GM23248 (cell line): Measurements from ENCODE around the gene PHLDA3. TPM values are rescaled to one million over a fixed set of nuclear protein-coding genes. Genes with fewer than 3 reads are reported as not detected.
"Not testable (repeated sequence)": the region's sequence is repeated elsewhere in the genome, so short reads cannot be mapped to it uniquely, and the experiment has no call there.

Experiments used
- DNase-seq: peaks from one replicate; pipeline ENCODE4 v3.0.0-alpha.2; 2015
- H2AFZ ChIP-seq: fragments of 200-600 bp; sonication (generic); 2 replicates; pipeline ENCODE4 v1.6.1; 2016; ENCODE audit warnings: antibody characterized with exemption
- H3F3A ChIP-seq: fragments of 200-600 bp; sonication (generic); 2 replicates; pipeline ENCODE4 v1.6.1; 2016; ENCODE audit warnings: mild to moderate bottlenecking, antibody characterized with exemption, mixed run types; ENCODE audit not compliant: insufficient read depth
- H3K27ac ChIP-seq: fragments of 200-600 bp; sonication (generic); 2 replicates; pipeline ENCODE4 v1.5.1; 2016; ENCODE audit warnings: mild to moderate bottlenecking
- H3K27me3 ChIP-seq: fragments of 200-600 bp; sonication (generic); replicated peaks from 2 replicates; pipeline ENCODE4 v1.6.1; 2016; ENCODE audit warnings: mild to moderate bottlenecking; ENCODE audit not compliant: insufficient read depth
- H3K36me3 ChIP-seq: fragments of 200-600 bp; sonication (generic); 2 replicates; pipeline ENCODE4 v1.6.1; 2016; ENCODE audit warnings: low read depth, mild to moderate bottlenecking
- H3K4me1 ChIP-seq: fragments of 200-600 bp; sonication (generic); 2 replicates; pipeline ENCODE4 v1.6.1; 2016; ENCODE audit warnings: mild to moderate bottlenecking; ENCODE audit not compliant: insufficient read depth
- H3K4me2 ChIP-seq: fragments of 200-600 bp; sonication (generic); one replicate; pipeline ENCODE4 v1.6.1; 2016; ENCODE audit warnings: mild to moderate bottlenecking; ENCODE audit not compliant: unreplicated experiment
- H3K4me3 ChIP-seq: fragments of 200-600 bp; sonication (generic); 2 replicates; pipeline ENCODE4 v1.5.1; 2016; ENCODE audit warnings: mild to moderate bottlenecking
- H3K79me2 ChIP-seq: fragments of 200-600 bp; sonication (generic); 2 replicates; pipeline ENCODE4 v1.6.1; 2016; ENCODE audit warnings: mild to moderate bottlenecking; ENCODE audit not compliant: insufficient read depth
- H3K9ac ChIP-seq: fragments of 200-600 bp; sonication (generic); 2 replicates; pipeline ENCODE4 v1.6.1; 2016; ENCODE audit warnings: mild to moderate bottlenecking
- H3K9me2 ChIP-seq: fragments of 200-600 bp; sonication (generic); 2 replicates; pipeline ENCODE4 v1.6.1; 2016; ENCODE audit warnings: mixed run types, mild to moderate bottlenecking, moderate library complexity; ENCODE audit not compliant: insufficient read depth
- H3K9me3 ChIP-seq: fragments of 200-600 bp; sonication (generic); one replicate; pipeline ENCODE4 v1.6.1; 2017; ENCODE audit warnings: low read depth
- H4K20me1 ChIP-seq: fragments of 200-600 bp; sonication (generic); 2 replicates; pipeline ENCODE4 v1.6.0; 2016; ENCODE audit not compliant: insufficient read depth
- EZH2 ChIP-seq: fragments of 200-600 bp; sonication (generic); IDR thresholded peaks from 2 replicates; pipeline ENCODE4 v1.6.1; 2018; ENCODE audit warnings: antibody characterized with exemption, mild to moderate bottlenecking; ENCODE audit not compliant: insufficient read depth, poor library complexity, severe bottlenecking
- EZH2phosphoT487 ChIP-seq: fragments of 200-600 bp; sonication (generic); IDR thresholded peaks from 2 replicates; pipeline ENCODE4 v1.6.1; 2018; ENCODE audit warnings: antibody characterized with exemption, moderate library complexity, mild to moderate bottlenecking, low read depth; ENCODE audit not compliant: insufficient read depth
- WGBS, 2 experiments: methylation state at CpG; one replicate each; pipeline ENCODE4 v1.1.6; 2015 to 2017; ENCODE audit warnings: low lambda C conversion rate in 2 of 2, low coverage in 1 of 2; ENCODE audit errors: missing lambda C conversion rate in 2 of 2; 5-methylcytosine and 5-hydroxymethylcytosine counted together
- in situ Hi-C: fragments of 300-500 bp; cut with MboI; formaldehyde crosslinking; loops from 2 replicates; pipeline ENCODE4 v1.15.0; 2020
- polyA plus RNA-seq: library from polyadenylated mRNA; unstranded; fragments of >200 nt; fragmentation: Nextera tagmentation; extraction: Ambion mirVana; gene quantifications from 2 replicates; pipeline ENCODE4 v1.2.1, GENCODE V29; 2016
- total RNA-seq: library from RNA; depleted of rRNA; stranded (reverse); fragments of >200 nt; shearing (Covaris generic); gene quantifications from 2 replicates; pipeline ENCODE4 v1.2.3, GENCODE V29; 2014

Gene PHLDA3
- total and polyA plus RNA-seq, 2 experiments from 2014 or later, result 112 to 162 TPM

DNA sequence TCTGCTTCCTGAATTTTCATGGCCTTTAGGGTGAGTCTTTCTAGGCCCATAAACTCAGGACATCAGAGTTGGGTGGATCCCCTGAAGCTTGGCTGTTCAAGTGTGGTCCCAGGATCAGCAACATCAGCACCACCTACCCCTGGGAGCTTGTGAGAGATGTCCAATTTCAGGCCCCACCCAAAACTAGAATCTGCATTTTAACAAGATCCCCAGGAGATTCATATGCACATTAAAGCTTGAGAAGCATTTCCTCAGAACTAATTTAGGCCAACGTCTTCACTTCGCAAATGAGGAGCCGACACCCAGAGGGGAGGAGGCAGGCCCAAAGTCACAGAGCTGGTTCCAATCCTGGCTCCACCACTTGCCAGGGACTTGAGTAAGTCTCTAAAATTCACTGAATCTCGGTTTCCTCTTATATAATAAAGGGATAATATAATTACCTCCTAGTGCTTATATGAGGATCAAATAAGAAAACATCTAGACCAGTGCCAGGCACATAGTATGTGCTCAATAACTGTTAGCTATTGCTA, 10.3 kb upstream of the PHLDA3 start:
- H3K9ac ChIP-seq, result no peak overlapping the region
- no peaks in the 10 kb centered on the region for H3K27me3 ChIP-seq
- H3K4me3 ChIP-seq, result no peak overlapping the region
- no peak overlapping the region for H2AFZ ChIP-seq
- H3K9me3 ChIP-seq, result no peaks in the 10 kb centered on the region
- peaks cover 2% of the 10 kb centered on the region; the same call in 1 of the 2 replicates for H3K36me3 ChIP-seq
- no peak overlapping the region for H3K27ac ChIP-seq
- peaks cover 22% of the 10 kb centered on the region for H3F3A ChIP-seq
- TF ChIP-seq EZH2phosphoT487, result no peak
- no peak for TF ChIP-seq EZH2
- WGBS, 2 experiments, result 63 to 64% methylated on average over 4 of the region's 4 CpGs
- DNase-seq, result no peak
- in situ Hi-C loops, result no loop called here
- no peaks in the 10 kb centered on the region for H3K79me2 ChIP-seq
- no peak overlapping the region for H3K4me2 ChIP-seq
- H3K9me2 ChIP-seq, result no peaks in the 10 kb centered on the region
- peaks cover 52% of the 10 kb centered on the region for H3K4me1 ChIP-seq
- H4K20me1 ChIP-seq, result no peaks in the 10 kb centered on the region

DNA sequence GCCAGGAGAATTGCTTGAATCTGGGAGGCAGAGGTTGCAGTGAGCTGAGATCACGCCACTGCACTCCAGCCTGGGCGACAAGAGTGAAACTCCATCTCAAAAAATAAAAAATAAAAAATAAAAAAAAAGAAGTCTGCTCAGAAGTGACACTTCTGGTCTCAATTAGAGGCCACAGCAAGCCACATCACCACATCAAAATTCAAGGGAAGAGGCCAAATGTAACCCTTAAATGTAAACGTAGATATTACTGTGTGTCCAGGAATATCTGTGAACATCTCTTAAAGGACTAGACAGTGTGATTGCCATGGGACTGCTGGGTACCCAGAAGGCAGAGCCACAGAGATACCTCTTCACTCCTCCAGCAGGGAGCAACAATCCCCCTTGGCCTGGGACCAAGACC, 9.7 kb upstream of the PHLDA3 start:
- 35 to 40% methylated on average over 3 of the region's 3 CpGs for WGBS, 2 experiments

DNA sequence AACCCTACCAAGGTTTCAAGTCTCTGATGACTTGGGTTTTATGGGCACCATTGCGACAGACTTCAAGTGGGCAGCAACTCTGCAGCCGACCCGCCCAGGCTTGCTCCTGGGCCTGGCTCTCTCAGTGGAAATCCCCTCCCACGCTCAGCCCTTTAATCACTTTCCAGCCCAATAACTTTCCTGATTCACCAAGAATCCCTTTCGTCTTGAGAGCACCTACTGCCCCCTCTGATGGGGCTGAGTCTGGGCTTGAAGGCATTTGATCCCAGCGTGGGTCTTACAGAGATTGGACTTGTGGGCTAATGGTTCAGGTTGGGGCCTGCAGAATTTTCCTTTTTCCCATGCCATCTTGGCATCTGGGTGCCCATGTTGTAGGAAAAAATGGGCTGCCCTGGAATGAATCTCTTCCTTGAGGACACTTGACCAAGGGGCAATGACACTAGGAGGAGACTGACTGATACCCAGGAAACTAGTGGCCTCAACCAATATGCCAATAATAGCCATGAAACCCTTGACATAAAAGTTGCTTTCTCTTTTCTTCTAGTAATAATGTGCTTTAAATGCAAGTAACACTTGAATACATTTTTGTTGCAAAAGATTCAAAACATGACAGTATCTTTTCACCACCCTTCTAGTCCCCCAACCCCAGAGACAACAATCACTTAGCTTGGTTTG, 7.8 kb upstream of the PHLDA3 start:
- WGBS, 2 experiments, result 59 to 62% methylated on average over 6 of the region's 6 CpGs
- H3K4me2 ChIP-seq, result no peak overlapping the region
- peaks cover 57% of the 10 kb centered on the region for H3K4me1 ChIP-seq
- H2AFZ ChIP-seq, result no peak overlapping the region
- DNase-seq, result peak; percentile 82
- no peaks in the 10 kb centered on the region for H3K79me2 ChIP-seq
- H3K9ac ChIP-seq, result no peak overlapping the region
- no peak overlapping the region for H3K27ac ChIP-seq
- H3F3A ChIP-seq, result peaks cover 25% of the 10 kb centered on the region
- no peaks in the 10 kb centered on the region for H4K20me1 ChIP-seq
- in situ Hi-C loops, result no loop called here
- no peaks in the 10 kb centered on the region for H3K9me2 ChIP-seq
- H3K27me3 ChIP-seq, result no peaks in the 10 kb centered on the region
- no peaks in the 10 kb centered on the region for H3K9me3 ChIP-seq
- TF ChIP-seq EZH2 (no peak), EZH2phosphoT487 (no peak)
- H3K36me3 ChIP-seq, result no peaks in the 10 kb centered on the region
- H3K4me3 ChIP-seq, result no peak overlapping the region

More for the DNA sequence above, 9.7 kb upstream of the PHLDA3 start:
- H3K79me2 ChIP-seq, H2AFZ ChIP-seq, in situ Hi-C loops, H3K4me2 ChIP-seq, H4K20me1 ChIP-seq, H3K27ac ChIP-seq, H3K9ac ChIP-seq, H3K4me3 ChIP-seq, H3K36me3 ChIP-seq, H3K27me3 ChIP-seq, H3K9me2 ChIP-seq, H3K9me3 ChIP-seq: not testable (repeated sequence)
- Histone ChIP-seq H3K4me1 (peaks cover 52% of the 10 kb centered on the region), H3F3A (peaks cover 22% of the 10 kb centered on the region)
- DNase-seq, result peak; percentile 43

DNA sequence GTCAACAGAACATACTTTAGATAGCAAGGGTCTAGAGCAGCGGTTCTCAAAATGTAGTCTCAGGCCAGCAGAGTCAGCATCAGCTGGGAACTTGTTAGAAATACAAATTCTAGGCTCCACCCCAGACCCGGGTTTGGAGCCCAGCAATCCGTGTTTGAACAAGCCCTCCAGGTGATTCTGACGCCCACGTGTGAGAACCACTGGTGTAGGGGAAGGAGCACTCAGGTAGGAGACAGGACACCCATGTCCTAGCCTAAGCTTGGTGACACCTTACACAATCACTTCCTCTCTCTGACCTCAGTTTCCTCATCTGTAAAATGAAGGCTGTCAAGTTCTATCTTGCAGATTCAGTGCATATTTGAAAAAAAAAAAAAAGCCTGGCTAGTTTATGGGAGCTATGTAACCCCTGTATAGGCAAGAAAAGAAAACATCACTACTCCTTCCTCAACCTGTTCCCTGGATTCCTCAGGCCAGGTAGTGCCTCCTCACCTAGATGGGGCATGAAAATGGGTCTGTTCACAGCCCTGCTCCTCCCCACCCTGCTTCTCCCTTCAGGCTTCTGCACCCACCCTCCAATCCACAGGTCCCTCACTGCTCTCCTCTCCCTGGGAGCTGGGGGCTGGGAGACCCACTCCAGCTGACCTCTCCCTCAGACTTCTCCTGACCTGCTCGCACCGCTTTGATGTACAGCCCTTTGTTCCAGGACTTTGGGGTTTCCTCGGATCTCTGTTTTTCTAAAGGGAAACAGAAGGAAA, 7.1 kb upstream of the PHLDA3 start:
- Histone ChIP-seq H3K27ac (no peak overlapping the region), H3K4me1 (peaks cover 51% of the 10 kb centered on the region), H3K9ac (no peak overlapping the region), H3K9me3 (no peaks in the 10 kb centered on the region), H4K20me1 (no peaks in the 10 kb centered on the region), H3K4me2 (no peak overlapping the region), H2AFZ (no peak overlapping the region), H3K27me3 (no peaks in the 10 kb centered on the region), H3K36me3 (no peaks in the 10 kb centered on the region), H3K9me2 (no peaks in the 10 kb centered on the region), H3F3A (peaks cover 25% of the 10 kb centered on the region), H3K4me3 (no peak overlapping the region), H3K79me2 (no peaks in the 10 kb centered on the region)
- TF ChIP-seq EZH2phosphoT487 (no peak), EZH2 (no peak)
- in situ Hi-C loops, result no loop called here
- WGBS, 2 experiments, result 80% methylated on average over 8 of the region's 8 CpGs
- no peak for DNase-seq
